ENCODE measurements around the gene PRDM8.

DNA sequence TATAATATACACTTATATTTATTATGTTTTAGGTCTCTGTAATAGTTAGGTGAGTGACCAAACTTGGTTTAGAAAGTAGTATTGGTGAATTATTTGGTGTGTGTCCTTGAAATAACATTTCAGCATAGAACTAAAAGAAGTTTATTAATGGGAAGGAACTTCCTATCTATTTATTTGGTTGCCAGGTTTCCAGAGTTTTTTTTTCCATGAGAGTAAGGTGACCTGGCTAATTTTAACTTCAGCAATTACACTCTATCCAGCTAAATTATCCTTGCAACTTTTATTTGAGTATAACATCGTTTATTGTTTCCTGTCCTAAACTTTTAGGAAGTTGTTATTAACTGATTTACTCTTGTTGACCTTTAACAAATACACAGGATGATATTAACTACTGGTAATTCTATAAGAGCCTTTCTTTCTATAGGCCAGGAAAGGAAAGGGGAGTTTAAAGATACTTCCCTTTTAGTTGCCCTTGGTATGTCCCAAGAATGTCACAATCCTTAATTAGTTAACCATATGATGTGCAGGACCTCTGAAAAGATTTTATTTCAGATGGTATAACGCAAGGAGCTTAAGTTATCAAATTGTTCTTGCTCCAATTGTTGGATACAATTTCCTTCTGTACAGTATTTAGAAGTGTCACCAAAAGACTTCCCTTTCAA is 18.9 kb downstream of the PRDM8 start:
- TF ChIP-seq POLR2A (IDR thresholded peaks at IDR 0.05; ENCODE audit: low read depth, low read length) (no peak), POU2F2 (IDR thresholded peaks at IDR 0.05; ENCODE audit: low read depth, low read length) (no peak), TAF1 (IDR thresholded peaks at IDR 0.05; ENCODE audit: low read depth, low read length) (no peak), SPI1 (IDR thresholded peaks at IDR 0.05; ENCODE audit: low read depth, low read length) (no peak), POLR2AphosphoS5 (IDR thresholded peaks at IDR 0.05; ENCODE audit: low read depth, low read length) (no peak), PAX5 (IDR thresholded peaks at IDR 0.05; ENCODE audit: insufficient read depth, low read length, severe bottlenecking) (no peak)
